ENCODE results near the gene USP47. TPM values are rescaled to one million over a fixed set of nuclear protein-coding genes. Genes with fewer than 3 reads are reported as not detected.
A peak's percentile ranks its signal among the peaks of the same experiment; 100 is the strongest.

The USP47 gene
- total RNA-seq, 2 donors from 2014 or later, result 35.3 to 38.9 TPM

GRCh38 chr11:11913395-11913794, 71.6 kb downstream of the USP47 start:
- DNase-seq (no peak), ATAC-seq (no peak)
- intact Hi-C loops (cut with DNase I, micrococcal nuclease), result no loop called here

DNA sequence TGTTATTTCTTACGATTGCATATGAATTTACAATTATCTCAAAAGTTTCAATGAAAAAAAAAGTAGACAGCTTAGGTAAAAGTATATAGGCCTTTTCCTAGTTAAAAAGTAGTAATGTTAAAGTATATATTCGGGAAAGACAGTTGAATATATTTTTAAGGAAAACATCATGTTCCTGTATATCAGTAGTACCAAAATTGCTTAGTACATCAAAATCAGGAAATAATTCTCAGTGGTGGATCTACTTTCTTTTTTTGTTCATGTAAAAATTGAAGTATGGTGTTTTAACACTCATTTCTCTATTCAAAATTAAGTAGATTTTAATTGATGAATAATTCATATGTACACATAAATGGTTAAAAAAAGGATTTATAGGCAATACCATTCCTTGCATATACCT, 73.9 kb downstream of the USP47 start:
- DNase-seq (no peak), ATAC-seq (no peak)
- intact Hi-C loops (cut with DNase I, micrococcal nuclease), result no loop called here

GRCh38 chr11:11916981-11917399, 75.2 kb downstream of the USP47 start:
- intact Hi-C loops (cut with DNase I, micrococcal nuclease), result no loop called here

DNA sequence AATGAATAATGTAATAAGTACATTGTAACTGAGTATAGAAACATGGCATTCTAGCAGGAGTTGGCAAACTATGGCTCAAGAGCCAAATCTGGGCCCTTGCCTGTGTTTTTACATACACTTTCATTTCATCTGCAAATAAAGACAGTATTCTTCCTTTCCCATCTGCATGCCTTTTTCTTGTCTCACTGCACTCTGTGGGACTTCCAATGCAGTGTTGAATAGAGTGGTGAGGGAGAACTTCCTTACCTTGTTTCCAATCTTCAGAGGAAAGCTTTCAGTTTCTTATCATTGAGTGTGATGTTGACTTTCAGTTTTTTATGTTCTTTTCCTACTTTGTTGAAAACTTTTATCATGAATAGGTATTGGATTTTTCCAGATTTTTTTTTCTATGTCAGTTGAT, 82.1 kb downstream of the USP47 start:
- intact Hi-C loops (cut with DNase I, micrococcal nuclease), result no loop called here
- DNase-seq (no peak), ATAC-seq (no peak)

More at GRCh38 chr11:11916981-11917399, 75.2 kb downstream of the USP47 start:
- DNase-seq (no peak), ATAC-seq (no peak)

GRCh38 chr11:11929920-11930319, 88.1 kb downstream of the USP47 start:
- ATAC-seq (no peak), DNase-seq (no peak)
- intact Hi-C loops (cut with DNase I, micrococcal nuclease), result loop anchor here in 1 of 2 donors (5.0 to 10.0 kb wide), 2 partner anchors 112 to 355 kb away; no protein-coding TSS in a partner anchor

GRCh38 chr11:11931461-11932055, 89.8 kb downstream of the USP47 start:
- no peak for DNase-seq
- intact Hi-C loops (cut with DNase I, micrococcal nuclease), result loop anchor here in 1 of 2 donors (5.0 to 10.0 kb wide), 2 partner anchors 111 to 353 kb away; no protein-coding TSS in a partner anchor
- peak; percentile 64 for ATAC-seq

DNA sequence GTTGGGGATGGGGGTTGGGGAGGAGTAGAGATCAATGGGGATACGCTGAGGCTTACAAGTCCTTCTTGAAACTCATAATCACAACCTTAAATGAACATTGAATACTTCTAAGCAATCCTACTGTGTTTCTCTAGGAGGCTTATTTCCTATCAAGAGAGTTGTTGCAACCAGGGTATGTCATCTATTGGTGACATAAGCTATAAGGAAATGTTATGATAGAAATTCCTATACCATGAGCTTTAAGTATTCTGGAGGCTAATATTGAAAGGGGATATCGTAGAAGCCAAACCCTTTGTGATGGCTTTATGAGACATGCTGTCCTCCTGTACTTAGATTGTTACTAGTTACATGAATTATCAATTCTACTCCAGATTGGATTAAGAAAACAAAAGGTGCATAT, 93.8 kb downstream of the USP47 start:
- intact Hi-C loops (cut with DNase I, micrococcal nuclease), result loop anchor here in 1 of 2 donors (10.0 kb wide), 1 partner anchor 349 kb away; no protein-coding TSS in a partner anchor
- ATAC-seq (no peak), DNase-seq (no peak)

GRCh38 chr11:11937433-11937832, 95.7 kb downstream of the USP47 start:
- no peak for ATAC-seq
- DNase-seq, result no peak
- intact Hi-C loops (cut with DNase I, micrococcal nuclease), result loop anchor here in 1 of 2 donors (10.0 kb wide), 1 partner anchor 347 kb away; no protein-coding TSS in a partner anchor

- no peak for DNase-seq
- no peak for ATAC-seq
- intact Hi-C loops (cut with DNase I, micrococcal nuclease), result loop anchor here in 1 of 2 donors (10.0 kb wide), 1 partner anchor 347 kb away; no protein-coding TSS in a partner anchor
Measured at GRCh38 chr11:11937957-11938356, 96.2 kb downstream of the USP47 start.

- no peak for DNase-seq
- no peak for ATAC-seq
- intact Hi-C loops (cut with DNase I, micrococcal nuclease), result no loop called here
Measured at GRCh38 chr11:11940551-11940950, 98.8 kb downstream of the USP47 start.

GRCh38 chr11:11942668-11943067, 100.9 kb downstream of the USP47 start:
- ATAC-seq, result no peak
- intact Hi-C loops (cut with DNase I, micrococcal nuclease), result no loop called here

GRCh38 chr11:11944444-11944843, 102.7 kb downstream of the USP47 start:
- ATAC-seq (no peak), DNase-seq (no peak)
- intact Hi-C loops (cut with DNase I, micrococcal nuclease), result no loop called here

More at GRCh38 chr11:11942668-11943067, 100.9 kb downstream of the USP47 start:
- no peak for DNase-seq

- intact Hi-C loops (cut with DNase I, micrococcal nuclease), result no loop called here
- ATAC-seq (no peak), DNase-seq (no peak)
Measured at GRCh38 chr11:11946180-11946579, 104.4 kb downstream of the USP47 start.

DNA sequence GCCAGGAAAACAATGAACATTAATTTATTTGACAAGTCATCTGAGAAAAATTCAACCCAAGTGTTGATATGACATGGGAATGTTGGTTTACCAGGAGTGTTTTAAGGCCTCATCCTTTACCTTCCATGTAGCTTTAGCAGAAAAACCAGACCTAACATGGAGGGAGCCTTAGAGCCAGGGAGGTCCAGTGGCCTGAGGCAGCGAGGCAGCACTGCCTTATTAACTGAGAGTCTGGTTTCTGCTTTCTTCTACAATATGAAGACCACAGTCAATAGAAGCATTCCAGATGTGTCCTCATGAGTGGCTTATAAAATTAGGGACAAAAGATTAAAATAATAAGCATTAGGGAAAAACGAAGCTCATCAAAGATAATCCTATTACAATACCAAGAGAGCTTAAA, 105.1 kb downstream of the USP47 start:
- ATAC-seq, result no peak
- DNase-seq, result no peak
- intact Hi-C loops (cut with DNase I, micrococcal nuclease), result no loop called here

- DNase-seq, result no peak
- no peak for ATAC-seq
Measured at GRCh38 chr11:11947825-11948224, 106.1 kb downstream of the USP47 start.

GRCh38 chr11:11948242-11948947, 106.6 kb downstream of the USP47 start:
- DNase-seq (no peak), ATAC-seq (peak; percentile 97)
- intact Hi-C loops (cut with DNase I, micrococcal nuclease), result no loop called here

More at GRCh38 chr11:11947825-11948224, 106.1 kb downstream of the USP47 start:
- intact Hi-C loops (cut with DNase I, micrococcal nuclease), result no loop called here

- ATAC-seq (no peak), DNase-seq (no peak)
- intact Hi-C loops (cut with DNase I, micrococcal nuclease), result no loop called here
Measured at GRCh38 chr11:11949482-11949881, 107.7 kb downstream of the USP47 start.

DNA sequence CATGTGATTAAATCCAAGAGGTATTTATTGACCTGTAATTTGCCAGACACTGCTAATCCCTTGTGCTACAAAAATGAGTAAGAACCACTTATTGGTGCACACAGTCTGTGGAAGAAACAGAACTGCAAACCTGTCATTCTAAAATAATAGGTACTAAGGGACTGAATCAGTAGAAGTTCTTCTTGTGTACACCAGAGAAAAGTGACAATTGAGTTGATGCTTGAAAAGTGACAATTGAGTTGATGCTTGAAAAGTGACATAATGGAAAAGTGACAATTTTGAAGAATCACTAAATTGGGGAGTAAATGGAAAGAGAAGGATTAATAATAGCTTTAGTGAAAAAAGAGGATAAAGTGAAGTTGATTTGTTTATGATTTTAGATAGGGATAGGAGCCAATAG, 110.3 kb downstream of the USP47 start:
- no peak for ATAC-seq
- DNase-seq, result no peak
- intact Hi-C loops (cut with DNase I, micrococcal nuclease), result no loop called here

- intact Hi-C loops (cut with DNase I, micrococcal nuclease), result no loop called here
- ATAC-seq (no peak), DNase-seq (no peak)
Measured at GRCh38 chr11:11956006-11956405, 114.2 kb downstream of the USP47 start.

Data from left colon (tissue), 2 donors.